HG03575 (cell line): ENCODE measurements around the gene FIGN.

Experiments used
- ATAC-seq: cut with Tn5 transposase; IDR thresholded peaks from one replicate; pipeline ENCODE4 v1.9.1; 2021; ENCODE audit not compliant: unreplicated experiment, insufficient number of reproducible peaks, low FRiP score; ENCODE audit errors: extremely low read depth

The FIGN gene

GRCh38 chr2:163741435-163741834 is 5.6 kb upstream of the FIGN start:
- ATAC-seq: no peak

GRCh38 chr2:163737563-163737962 is 1.8 kb upstream of the FIGN start:
- no peak for ATAC-seq

GRCh38 chr2:163737190-163737439 is 1.3 kb upstream of the FIGN start:
- no peak for ATAC-seq

- no peak for ATAC-seq
These were observed 803 bp upstream of the FIGN start for GRCh38 chr2:163736433-163737189.

- ATAC-seq: no peak
These were observed 725 bp downstream of the FIGN start for GRCh38 chr2:163734881-163735684.

GRCh38 chr2:163734401-163734800 is 1.4 kb downstream of the FIGN start:
- no peak for ATAC-seq

GRCh38 chr2:163733956-163734355 is 1.9 kb downstream of the FIGN start:
- ATAC-seq: no peak

- no peak for ATAC-seq
These were observed 2.4 kb downstream of the FIGN start for GRCh38 chr2:163733301-163733938.

GRCh38 chr2:163732727-163733126 is 3.1 kb downstream of the FIGN start:
- ATAC-seq: no peak

- ATAC-seq: no peak
These were observed 4.1 kb downstream of the FIGN start for GRCh38 chr2:163731735-163732134.

GRCh38 chr2:163730556-163730955 is 5.3 kb downstream of the FIGN start:
- ATAC-seq: no peak

- no peak for ATAC-seq
These were observed 6.1 kb downstream of the FIGN start for GRCh38 chr2:163729636-163730273.

GRCh38 chr2:163723881-163724280 is 11.9 kb downstream of the FIGN start:
- no peak for ATAC-seq

- ATAC-seq: no peak
These were observed 12.5 kb downstream of the FIGN start for GRCh38 chr2:163723348-163723747.

GRCh38 chr2:163719331-163719730 is 16.5 kb downstream of the FIGN start:
- ATAC-seq: no peak

GRCh38 chr2:163717993-163718680 is 17.7 kb downstream of the FIGN start:
- ATAC-seq: no peak

GRCh38 chr2:163717515-163717914 is 18.3 kb downstream of the FIGN start:
- ATAC-seq: no peak

GRCh38 chr2:163716101-163716500 is 19.7 kb downstream of the FIGN start:
- ATAC-seq: no peak

GRCh38 chr2:163715668-163716067 is 20.1 kb downstream of the FIGN start:
- ATAC-seq: no peak
